HG03457 (cell line): Measurements from ENCODE around the gene LY6G5C.

Experiments
- ATAC-seq: cut with Tn5 transposase; IDR thresholded peaks from one replicate; pipeline ENCODE4 v1.9.1; 2021; ENCODE audit warnings: moderate number of reproducible peaks; ENCODE audit not compliant: unreplicated experiment

LY6G5C gene

GRCh38 chr6:31691564-31692108, 10.8 kb upstream of the LY6G5C start:
- ATAC-seq = no peak

GRCh38 chr6:31691078-31691463, 10.2 kb upstream of the LY6G5C start:
- ATAC-seq = no peak

GRCh38 chr6:31690231-31691077, 9.6 kb upstream of the LY6G5C start:
- ATAC-seq = no peak

GRCh38 chr6:31689249-31690110, 8.6 kb upstream of the LY6G5C start:
- ATAC-seq = no peak

GRCh38 chr6:31687860-31688693, 7.2 kb upstream of the LY6G5C start:
- no peak for ATAC-seq

GRCh38 chr6:31687321-31687720, 6.5 kb upstream of the LY6G5C start:
- no peak for ATAC-seq

- ATAC-seq = no peak
Measured at GRCh38 chr6:31686483-31686882, 5.6 kb upstream of the LY6G5C start.

- no peak for ATAC-seq
Measured at GRCh38 chr6:31683591-31683990, 2.7 kb upstream of the LY6G5C start.

GRCh38 chr6:31681135-31681671, 336 bp upstream of the LY6G5C start:
- no peak for ATAC-seq

GRCh38 chr6:31677955-31678354, 2.9 kb downstream of the LY6G5C start:
- ATAC-seq = no peak

- no peak for ATAC-seq
Measured at GRCh38 chr6:31676904-31677303, 4.0 kb downstream of the LY6G5C start.

- ATAC-seq = no peak
Measured at GRCh38 chr6:31676322-31676903, 4.5 kb downstream of the LY6G5C start.

- ATAC-seq = no peak
Measured at GRCh38 chr6:31669676-31670075, 11.2 kb downstream of the LY6G5C start, which contains the start of gene LY6G5B. TSS of gene LY6G5B (plus strand) at chr6:31669976. CDS start at chr6:31670951, 975 bp downstream.

- ATAC-seq = no peak
Measured at GRCh38 chr6:31666337-31666965, 14.4 kb downstream of the LY6G5C start.

GRCh38 chr6:31665501-31666336, 15.1 kb downstream of the LY6G5C start, which contains the start of gene CSNK2B:
TSS of gene CSNK2B (plus strand) at chr6:31666080. CDS start at chr6:31666832, 752 bp downstream.
- ATAC-seq = peak; percentile 54

GRCh38 chr6:31664790-31665500, 15.9 kb downstream of the LY6G5C start, which contains the start of gene GPANK1:
TSS of gene GPANK1 (minus strand) at chr6:31664997. CDS start at chr6:31664478, 519 bp downstream.
- ATAC-seq = peak; percentile 0

- ATAC-seq = no peak
Measured at GRCh38 chr6:31663961-31664789, 16.7 kb downstream of the LY6G5C start.
